GM10847 (cell line): ENCODE data around the gene LTBP2.

Source experiments
- POLR2A ChIP-seq: IDR thresholded peaks from 2 replicates; pipeline ENCODE4 v1.6.1; 2011; ENCODE audit not compliant: insufficient read length; ENCODE audit errors: extremely low read depth

The LTBP2 gene

DNA sequence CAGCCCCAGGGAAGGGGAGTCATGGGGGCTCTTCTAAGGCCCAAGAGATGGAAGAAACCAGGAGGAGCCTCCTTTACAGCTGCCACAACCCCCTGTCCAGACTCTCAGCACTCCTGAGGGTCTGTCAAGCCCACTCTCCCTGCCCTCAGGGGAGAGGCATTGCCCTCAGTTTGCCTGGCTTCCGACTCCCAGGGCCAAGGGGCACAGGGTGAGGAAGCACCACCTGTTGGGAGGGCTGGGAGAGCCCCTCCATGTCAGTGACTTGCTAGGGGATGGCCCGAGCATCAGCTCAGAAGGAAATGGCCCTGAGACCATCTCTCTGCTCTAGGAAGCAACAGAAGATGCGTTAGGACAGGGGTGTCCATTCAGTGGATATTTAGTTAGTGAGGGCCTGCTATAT, 36.1 kb downstream of the LTBP2 start:
- no peak for TF ChIP-seq POLR2A

DNA sequence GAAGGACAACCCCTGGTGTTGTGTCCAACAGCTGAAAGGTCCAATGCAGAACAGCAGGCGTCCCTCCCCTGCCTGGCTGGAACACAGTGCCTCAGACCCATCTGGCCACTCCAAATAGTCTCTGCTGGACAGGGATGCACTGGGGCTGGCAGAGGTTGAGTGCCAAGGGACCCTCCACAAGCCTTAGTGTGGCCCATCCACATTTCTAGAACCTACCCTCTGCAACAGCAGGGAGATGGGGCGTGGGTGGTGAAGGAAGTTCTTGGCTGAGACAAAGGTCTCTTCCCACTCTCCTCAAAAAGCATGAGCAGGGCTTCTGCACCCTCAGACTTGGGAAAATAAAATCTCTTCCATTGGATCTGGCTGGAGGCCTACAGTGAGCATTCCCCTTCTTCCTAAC, 36.5 kb downstream of the LTBP2 start:
- no peak for TF ChIP-seq POLR2A

GRCh38 chr14:74574706-74575105, 37.3 kb downstream of the LTBP2 start:
- no peak for TF ChIP-seq POLR2A

GRCh38 chr14:74574090-74574433, 38.0 kb downstream of the LTBP2 start:
- no peak for TF ChIP-seq POLR2A

DNA sequence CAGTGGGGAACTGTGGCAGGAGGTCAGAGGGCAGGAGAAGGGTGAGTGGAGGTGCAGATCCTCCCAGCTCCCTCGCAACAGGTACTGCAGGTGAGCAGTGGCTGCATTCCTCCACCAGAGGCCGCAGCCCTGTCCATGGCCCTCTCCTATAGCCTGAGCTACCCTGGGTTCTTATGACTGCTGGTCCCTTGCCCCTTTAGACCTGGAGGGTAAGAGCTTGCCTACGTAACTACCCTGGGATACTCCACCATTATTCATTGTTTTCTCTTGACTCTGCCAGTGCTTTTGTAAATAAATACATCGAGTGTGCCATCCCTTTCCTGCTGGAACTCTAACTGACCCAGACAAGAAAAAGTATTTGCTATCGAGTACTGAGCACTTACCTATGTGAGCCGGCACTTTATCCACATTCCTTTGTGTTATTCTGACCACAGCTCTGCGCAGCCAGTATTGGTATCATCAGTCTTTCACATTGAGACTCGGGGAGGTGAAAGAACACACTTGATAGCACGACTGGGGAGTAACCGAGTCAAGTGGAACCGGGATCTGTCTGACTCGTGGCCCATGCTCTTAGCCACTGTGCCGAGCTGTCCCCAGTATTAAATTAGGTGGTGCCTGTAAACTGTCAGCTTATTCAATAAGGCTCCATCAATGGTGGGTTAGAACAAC, 38.5 kb downstream of the LTBP2 start:
- no peak for TF ChIP-seq POLR2A

- TF ChIP-seq POLR2A: no peak
These were observed 39.2 kb downstream of the LTBP2 start for GRCh38 chr14:74572726-74573301.

GRCh38 chr14:74571901-74572725, 39.9 kb downstream of the LTBP2 start:
- no peak for TF ChIP-seq POLR2A

DNA sequence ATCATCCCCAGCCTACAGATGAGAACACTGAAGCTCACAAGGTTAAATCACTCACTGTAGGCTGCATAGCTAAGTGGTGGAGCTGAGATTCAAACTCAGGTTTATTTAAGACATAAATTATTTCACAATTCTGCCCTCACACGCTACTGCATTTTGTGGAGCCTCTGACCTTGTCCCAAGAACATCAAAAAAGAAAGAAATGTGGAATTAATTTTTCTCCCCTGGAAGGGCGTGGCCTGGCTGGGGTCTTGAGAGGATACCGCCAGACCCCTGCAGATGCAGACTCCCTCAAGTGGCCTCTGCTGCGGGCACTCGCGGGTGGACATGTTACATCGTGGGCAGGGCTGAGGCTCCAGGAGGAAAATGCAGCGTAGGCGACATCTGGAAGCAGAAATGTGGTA, 40.6 kb downstream of the LTBP2 start:
- TF ChIP-seq POLR2A: no peak

DNA sequence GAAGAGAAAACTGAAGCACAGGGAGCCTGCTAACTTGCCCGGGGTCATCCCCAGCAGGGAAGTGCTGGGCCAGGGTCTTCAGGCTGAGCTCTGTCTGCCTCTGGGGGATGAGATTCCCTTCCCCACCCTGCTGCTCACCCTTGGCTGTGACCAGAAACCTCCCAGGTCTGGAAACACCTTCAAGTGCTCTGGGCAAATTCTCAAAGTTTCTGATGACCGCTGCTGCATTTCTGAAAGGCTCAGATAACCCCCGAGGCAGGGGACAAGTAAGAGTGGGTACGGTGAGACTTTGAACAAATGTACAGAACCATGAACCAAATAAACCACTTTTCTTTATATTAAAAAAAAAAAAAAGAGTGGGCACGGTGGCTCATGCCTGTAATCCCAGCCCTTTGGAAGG, 41.3 kb downstream of the LTBP2 start:
- no peak for TF ChIP-seq POLR2A

GRCh38 chr14:74569806-74570591, 42.0 kb downstream of the LTBP2 start:
- TF ChIP-seq POLR2A: no peak

GRCh38 chr14:74569387-74569786, 42.6 kb downstream of the LTBP2 start:
- TF ChIP-seq POLR2A: no peak

DNA sequence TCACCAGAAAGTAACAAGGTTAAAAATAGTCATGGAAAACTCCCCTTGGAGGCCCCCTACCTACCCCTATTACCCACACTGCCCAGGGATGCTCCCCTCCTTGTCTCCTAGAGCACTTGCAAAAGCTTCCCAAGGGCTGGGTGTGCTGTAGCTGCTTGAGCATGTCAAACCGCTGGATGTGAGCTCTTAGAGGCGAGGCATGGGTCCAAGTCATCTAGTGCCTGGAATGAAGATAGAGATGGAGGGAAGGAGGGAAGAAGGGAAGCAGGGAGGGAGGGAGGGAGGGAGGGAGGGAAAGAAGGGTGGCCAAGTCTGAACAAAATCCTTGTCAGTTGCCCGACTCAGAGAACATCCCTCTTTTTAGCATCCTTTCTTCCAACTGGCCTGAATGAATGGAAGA, 43.1 kb downstream of the LTBP2 start:
- TF ChIP-seq POLR2A: no peak

DNA sequence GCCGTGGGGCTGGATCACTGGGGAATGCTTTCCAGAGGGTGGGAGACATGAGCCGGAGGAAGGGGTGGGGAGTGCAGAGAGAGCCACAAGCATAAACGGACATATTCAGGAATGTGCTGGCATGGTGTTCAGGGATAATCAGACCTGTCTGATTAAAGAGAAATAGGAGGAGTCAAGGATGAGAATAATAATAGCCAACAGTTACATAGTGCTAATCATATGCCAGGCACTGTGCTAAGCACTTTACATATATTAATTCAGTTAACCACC, 43.7 kb downstream of the LTBP2 start:
- no peak for TF ChIP-seq POLR2A

GRCh38 chr14:74567646-74568379, 44.2 kb downstream of the LTBP2 start:
- TF ChIP-seq POLR2A: no peak

DNA sequence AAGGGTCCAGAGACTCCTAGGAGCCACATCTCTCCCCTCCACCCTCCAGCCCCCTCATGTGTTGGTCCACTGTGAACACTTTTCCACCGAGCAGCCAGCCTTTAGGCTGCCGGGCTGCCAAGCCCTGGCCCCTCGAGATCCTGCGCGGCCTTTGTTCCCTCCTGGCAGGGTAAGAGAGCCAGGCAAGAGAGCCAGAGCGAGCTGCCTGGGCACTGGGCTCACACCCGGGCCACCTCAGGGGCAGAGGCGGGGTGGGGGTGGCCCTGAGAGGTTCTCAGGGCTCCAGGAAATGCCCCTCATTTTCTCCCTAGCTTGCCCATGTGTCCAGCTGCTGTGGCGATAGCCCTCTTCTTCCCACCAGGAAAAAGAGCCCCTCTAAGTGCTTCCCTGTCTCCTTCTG, 44.8 kb downstream of the LTBP2 start:
- no peak for TF ChIP-seq POLR2A
